NCI-H146 treated with DMSO at 0.1 percent for 48 hours (cell line): ENCODE results near the gene B4GAT1.
"Not testable (repeated sequence)": the region's sequence is repeated elsewhere in the genome, so short reads cannot be mapped to it uniquely, and the experiment has no call there.

Experiments used
- DNase-seq: peaks from one replicate; lab custom pipeline; 2025; ENCODE audit not compliant: unreplicated experiment; lab: John Stamatoyannopoulos, UW

The B4GAT1 gene

DNA sequence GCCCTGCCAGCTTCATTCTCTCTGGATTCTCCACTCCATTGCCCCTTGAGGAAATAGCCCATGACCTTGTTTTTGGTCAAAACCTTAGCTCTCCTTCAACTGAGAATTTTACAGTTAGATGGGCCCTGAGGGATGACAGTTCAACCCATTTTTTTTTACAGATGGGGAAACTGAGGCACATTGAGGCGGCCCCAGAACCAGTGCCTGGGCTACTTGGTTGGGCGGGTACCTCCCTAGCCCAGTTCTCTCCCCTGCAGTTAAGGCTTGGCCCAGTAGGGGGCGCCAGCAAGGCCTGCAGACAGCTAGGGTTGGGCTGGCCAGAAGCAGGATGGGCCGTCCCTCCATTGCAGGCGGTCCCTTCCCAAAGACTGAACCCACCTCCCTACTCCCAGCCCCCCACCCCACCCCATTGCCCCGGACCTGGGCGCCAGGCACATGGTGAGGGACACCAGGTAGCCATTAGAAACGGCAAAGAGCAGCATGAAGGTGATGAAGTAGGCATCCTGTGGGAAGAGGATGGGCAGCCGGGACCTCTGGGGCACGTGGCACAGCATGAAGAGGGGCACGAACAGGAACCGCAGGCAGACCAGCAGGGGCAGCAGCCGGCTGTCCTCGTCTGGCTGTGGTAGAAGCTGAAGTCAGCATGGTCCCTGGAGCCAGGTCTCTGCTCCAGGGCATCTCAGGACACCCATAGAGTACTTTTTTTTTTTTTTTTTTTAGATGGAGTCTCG lies 16.5 kb upstream of the B4GAT1 start:
- DNase-seq = no peak

GRCh38 chr11:66363187-66363601 lies 15.8 kb upstream of the B4GAT1 start:
- no peak for DNase-seq

DNA sequence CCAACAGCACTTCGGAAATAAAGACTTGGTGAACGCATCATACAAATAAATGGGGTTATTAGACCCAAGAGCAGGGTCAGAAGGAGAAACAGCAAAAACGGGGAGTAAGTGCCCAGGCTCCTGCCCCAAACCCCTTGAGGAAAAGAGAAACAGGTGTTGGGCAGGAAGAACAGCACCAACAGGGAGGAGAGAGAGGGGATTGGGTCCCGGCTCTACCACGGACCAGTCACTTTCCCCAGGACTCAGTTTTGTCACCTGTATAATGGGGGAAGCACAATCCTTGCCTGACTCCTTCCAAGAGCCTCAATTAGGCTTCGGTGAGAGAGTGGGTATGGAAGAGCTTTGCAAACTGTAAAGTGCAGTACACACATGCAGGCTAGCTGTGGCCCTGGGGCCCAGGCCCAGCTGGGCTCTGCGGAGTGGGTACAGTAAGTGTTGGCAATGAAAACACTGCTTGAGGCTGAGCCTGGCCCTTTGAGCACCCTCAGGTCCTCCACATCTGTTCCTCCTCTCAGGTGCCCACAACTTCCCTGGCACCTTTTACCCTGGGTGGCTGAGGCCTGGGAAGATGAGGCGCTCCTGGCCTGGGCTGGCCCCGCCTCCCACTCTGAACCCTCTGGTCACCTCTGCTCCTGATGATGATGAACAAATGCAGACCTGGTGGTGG lies 15.2 kb upstream of the B4GAT1 start:
- DNase-seq = no peak

GRCh38 chr11:66361502-66361941 lies 14.1 kb upstream of the B4GAT1 start:
- no peak for DNase-seq

- DNase-seq = no peak
Observed at GRCh38 chr11:66360406-66361073, 13.1 kb upstream of the B4GAT1 start.

DNA sequence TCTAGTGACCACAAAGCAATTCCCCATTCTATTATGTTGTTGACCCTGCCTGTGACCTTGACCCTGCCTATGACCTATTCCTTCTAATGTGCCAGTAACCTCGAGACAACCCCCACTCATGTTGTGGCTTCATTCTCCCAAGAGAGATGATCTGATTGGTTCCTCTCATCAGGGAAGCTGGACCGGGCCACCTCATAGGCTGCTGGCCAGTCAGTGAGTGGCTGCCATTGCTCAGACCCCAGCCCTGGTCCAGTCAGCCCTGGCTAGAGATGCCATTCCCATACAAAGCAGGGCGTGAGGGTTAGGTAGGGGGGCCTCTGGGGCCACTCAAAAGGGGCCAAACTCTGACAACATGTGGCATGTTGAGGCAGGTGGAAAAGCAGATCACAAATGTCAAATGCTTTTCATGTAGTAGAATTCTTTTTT lies 12.2 kb upstream of the B4GAT1 start:
- DNase-seq = no peak

- not testable (repeated sequence) for DNase-seq
Observed at GRCh38 chr11:66350560-66351235, 3.3 kb upstream of the B4GAT1 start.

- DNase-seq = no peak
Observed at GRCh38 chr11:66349084-66349386, 1.6 kb upstream of the B4GAT1 start.

DNA sequence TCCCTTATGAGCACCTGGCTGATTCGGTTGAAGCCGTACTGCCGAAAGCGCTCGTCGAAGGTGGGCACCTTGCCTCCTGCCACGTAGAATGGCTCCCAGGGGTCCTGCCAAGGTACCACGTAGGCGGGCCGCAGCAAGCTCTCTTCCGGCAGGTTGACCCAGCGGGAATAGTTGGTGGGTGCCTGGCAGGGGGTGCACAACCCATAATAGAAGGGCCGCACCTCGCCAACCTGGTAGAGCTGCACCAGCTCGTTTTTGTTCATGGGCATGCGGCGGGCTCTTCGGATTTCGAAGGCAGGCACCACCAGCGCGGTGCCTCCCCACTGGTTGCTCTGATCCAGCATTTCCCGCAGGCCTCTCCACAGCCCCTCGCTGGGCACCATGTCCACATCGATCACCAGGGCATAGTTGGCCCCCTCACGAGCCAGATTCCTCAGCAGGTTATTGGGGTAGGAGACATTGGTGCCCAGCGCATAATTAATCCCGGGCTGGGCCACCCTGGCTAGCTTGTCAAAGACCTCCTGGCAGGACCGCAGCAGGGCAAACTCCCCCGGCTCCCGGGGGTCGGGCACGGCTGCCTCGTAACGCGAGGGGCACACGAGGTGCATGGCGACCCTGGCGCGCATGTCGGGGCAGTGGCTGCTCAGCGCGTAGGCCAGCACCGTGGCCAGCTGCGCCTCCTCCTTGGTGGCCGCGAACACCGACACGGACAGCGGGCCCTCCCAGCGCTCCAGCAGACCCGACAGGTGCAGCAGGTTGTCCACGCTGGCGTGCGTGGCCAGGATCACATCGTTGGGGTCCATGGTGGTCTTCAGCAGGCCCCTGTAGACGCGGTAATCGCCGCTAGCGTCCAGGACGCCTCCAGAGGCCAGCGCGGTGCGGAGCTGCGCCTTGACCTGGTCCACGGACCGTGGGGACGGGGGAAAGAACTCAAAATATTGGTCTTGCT lies 679 bp downstream of the B4GAT1 start:
- DNase-seq = no peak

DNA sequence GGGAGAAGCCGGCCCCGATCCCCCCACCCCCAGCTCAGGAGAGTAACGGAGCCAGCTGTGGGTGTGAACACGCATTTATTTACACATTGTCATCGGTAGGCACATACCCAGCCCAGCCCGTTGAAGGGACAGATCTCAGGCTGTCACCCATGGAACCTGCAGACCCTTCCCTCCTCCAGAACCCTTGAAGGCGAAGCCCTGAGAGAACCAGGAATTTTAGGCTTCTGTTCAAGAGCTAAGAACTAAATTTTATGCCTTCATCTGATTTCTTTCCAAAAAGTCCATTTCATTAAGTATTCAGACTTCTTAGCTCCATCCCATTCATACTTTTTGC lies 2.1 kb downstream of the B4GAT1 start:
- no peak for DNase-seq

DNA sequence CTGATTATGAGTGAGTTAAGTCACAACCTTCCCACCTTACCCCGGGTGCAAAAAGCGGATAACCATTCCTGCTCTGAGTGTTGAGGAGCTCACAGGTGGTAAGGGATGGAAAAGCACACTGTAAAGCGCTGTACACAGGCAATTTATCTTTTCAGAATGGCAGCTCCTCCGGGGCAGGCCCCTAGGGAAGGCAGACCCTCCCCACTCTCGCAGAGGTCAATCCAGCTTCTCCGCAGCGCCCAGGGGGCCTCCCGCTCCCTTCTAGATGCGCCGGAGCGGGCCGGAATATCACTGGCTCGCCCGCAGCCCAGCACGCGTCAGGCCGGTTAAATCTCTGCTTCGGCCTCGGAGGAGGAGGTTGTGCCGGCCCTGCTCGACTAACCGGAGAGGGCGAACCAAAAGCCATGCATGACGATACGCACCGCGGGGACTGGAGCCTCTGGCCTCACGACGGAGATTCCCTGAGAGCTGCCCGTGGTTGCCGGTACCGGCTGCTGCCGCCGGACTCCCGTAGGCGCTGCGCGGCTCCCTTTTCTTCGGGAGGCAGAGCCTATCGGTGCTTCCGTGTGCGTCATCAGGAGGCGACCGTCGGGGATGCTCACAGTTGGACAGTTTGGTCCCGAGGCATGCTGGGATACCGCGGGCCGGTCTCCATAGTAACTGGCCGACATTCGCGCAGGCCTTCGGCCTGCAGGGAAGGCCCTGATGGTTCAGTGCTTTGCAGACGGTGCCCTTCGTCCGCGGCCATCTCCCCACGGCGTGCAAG lies 2.7 kb downstream of the B4GAT1 start, which contains the start of gene BRMS1:
Gene BRMS1, minus strand, starts transcription at position 555 of the 766 bp plus-strand sequence. CDS start 2,870 bp downstream, outside the sequence.
- peak; percentile 79 for DNase-seq

- no peak for DNase-seq
Observed at GRCh38 chr11:66343176-66343575, 4.3 kb downstream of the B4GAT1 start.

DNA sequence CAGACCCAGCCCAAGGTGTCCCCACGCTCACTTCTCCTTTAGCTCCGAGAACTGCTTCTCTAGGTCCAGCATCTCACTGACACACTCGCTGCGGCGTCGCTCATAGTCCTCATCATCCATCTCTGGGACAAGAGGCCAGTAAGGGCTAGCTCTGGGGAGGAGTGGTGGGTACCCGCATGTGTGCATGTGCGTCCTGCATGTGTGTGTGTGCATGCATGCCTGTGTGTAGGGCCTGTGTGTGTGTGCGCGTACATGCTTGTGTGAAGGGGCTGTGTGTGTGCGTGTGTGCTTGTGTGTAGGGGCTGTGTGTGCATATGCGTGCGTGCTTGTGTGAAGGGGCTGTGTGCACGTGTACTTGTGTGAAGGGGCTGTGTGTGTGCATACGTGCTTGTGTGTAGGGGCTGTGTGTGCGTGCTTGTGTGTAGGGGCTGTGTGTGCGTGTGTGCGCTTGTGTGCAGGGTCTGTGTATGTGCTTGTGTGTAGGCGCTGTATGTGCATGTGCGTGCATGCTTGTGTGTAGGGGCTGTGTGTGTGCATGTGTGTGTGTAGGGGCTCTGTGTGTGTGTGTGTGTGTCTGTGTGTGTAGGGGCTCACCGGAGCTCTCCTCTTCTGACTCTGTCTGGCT lies 5.8 kb downstream of the B4GAT1 start:
- no peak for DNase-seq

DNA sequence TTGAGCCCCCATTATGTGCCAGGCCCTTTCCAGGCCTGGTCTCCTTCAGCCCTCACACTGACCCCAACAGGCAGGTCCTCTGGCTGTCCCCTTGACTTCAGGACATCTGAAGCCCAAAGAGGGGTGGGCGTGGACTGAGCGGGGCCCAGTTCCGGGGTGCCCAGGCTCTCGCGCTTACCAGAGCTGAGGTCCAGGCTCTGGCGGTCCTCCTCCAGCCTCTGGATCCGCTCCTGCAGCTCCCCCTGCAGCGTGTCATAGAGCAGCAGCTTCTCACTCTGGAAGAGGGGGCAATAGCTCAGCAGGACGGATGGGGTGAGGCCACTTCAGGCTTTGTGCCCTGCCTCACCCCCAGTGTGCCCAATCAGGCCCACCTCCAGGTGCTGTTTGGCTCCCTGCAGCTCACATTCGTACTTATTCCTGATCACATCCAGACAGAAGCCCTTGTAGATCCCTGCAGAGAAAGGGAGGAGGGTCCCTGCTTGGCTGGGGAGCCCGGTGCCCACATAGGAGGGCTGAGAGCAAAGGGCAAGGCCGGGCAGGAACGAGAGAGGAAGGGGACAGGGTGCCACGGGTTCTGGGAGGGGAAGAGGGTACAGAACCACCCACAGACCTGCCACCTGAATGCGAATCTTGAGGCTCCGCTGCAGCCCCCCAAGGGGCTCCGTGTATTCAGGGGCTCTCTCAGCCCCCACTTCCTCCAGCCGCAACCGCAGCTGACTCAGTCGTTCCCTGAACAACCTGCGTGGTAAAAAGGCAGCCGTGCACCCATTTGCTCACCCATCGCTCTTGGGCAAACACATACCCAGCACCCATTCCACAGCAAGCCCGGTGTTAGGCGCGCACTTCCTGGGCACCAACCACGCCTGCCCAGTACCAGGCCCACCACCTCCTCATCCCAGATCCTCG lies 6.6 kb downstream of the B4GAT1 start:
- DNase-seq = no peak

DNA sequence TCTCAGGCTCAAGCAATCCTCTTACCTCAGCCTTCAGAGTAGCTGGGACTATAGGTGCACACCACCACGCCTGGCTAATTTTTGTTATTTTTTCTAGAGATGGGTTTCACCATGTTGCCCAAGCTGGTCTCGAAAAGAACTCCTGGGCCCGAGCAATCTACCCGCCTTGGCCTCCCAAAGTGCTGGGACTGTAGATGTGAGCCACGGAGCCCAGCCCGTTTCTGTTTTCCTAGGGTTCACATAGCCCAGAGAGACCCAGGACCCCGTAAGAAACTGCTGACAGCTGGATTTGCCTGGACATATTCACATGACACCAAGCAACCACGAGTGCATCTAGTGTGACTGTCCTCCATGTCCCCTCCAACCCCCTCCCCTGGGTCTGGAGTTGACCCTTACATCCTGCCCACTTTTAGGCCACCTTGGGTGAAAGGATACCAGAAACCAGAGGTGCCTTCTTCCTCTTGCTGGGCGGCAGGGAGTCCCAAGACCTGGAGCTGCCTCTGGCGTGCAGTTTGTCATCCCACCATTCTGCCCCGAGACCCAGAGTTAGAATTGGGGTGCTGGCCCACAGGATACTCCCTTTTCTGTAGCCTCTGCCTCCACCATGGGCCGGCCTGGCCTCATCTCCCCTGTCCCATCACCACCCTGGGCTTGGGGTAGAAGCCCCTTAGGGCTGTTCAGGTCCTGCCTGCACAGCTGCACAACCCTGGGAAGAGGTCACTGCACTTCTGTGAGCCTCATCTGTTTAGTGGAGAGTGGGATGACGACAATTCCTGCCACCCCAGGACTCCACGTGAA lies 7.5 kb downstream of the B4GAT1 start:
- DNase-seq = no peak

- DNase-seq = no peak
Observed at GRCh38 chr11:66339162-66339675, 8.2 kb downstream of the B4GAT1 start.
